HepG2 (cell line): ENCODE measurements around the gene MYO7A. TPM values are rescaled to one million over a fixed set of nuclear protein-coding genes. Genes with fewer than 3 reads are reported as not detected.

Experiments
- ARID5B ChIP-seq: IDR thresholded peaks from 2 replicates; pipeline ENCODE4 v1.4.0; 2020; ENCODE audit warnings: mild to moderate bottlenecking, missing genetic modification reagents
- CCAR2 ChIP-seq: fragments of 200-400 bp; formaldehyde crosslinking; optimal IDR thresholded peaks from 2 replicates; pipeline ENCODE3; 2018; ENCODE audit warnings: low read depth, mild to moderate bottlenecking, low read length, moderate library complexity
- DR1 ChIP-seq: sonication (generic); formaldehyde crosslinking; IDR thresholded peaks from 2 replicates; pipeline ENCODE4 v1.8.0; 2021; ENCODE audit warnings: mild to moderate bottlenecking, missing genetic modification reagents, inconsistent platforms
- FOXP4 ChIP-seq: sonication (generic); formaldehyde crosslinking; IDR thresholded peaks from 2 replicates; pipeline ENCODE4 v1.4.0; 2020; ENCODE audit warnings: missing genetic modification reagents
- GLMP ChIP-seq: sonication (generic); formaldehyde crosslinking; IDR thresholded peaks from 2 replicates; pipeline ENCODE4 v1.9.0; 2021; ENCODE audit warnings: missing genetic modification reagents, mild to moderate bottlenecking, borderline replicate concordance
- JARID2 ChIP-seq: sonication (generic); formaldehyde crosslinking; IDR thresholded peaks from 2 replicates; pipeline ENCODE4 v1.8.1; 2023; ENCODE audit warnings: missing genetic modification reagents, inconsistent platforms; ENCODE audit not compliant: insufficient replicate concordance
- KLF11 ChIP-seq: IDR thresholded peaks from 2 replicates; pipeline ENCODE4 v1.6.1; 2016; ENCODE audit warnings: missing compliant biosample characterization
- KLF6 ChIP-seq: IDR thresholded peaks from 2 replicates; pipeline ENCODE4 v1.8.0; 2016; ENCODE audit warnings: missing biosample characterization, missing genetic modification reagents
- MYC ChIP-seq: sonication (generic); formaldehyde crosslinking; IDR thresholded peaks from 2 replicates; pipeline ENCODE4 v1.9.0; 2021; ENCODE audit warnings: missing genetic modification reagents, borderline replicate concordance
- POGZ ChIP-seq: sonication (generic); formaldehyde crosslinking; IDR thresholded peaks from 2 replicates; pipeline ENCODE4 v1.4.0; 2020; ENCODE audit warnings: mild to moderate bottlenecking, missing genetic modification reagents
- RCOR2 ChIP-seq: IDR thresholded peaks from 2 replicates; pipeline ENCODE4 v1.6.1; 2016; ENCODE audit warnings: missing biosample characterization, missing genetic modification reagents
- SOX5 ChIP-seq: IDR thresholded peaks from 2 replicates; pipeline ENCODE4 v1.6.1; 2016; ENCODE audit warnings: borderline replicate concordance
- SRSF1 ChIP-seq: fragments of 200-400 bp; formaldehyde crosslinking; optimal IDR thresholded peaks from 2 replicates; pipeline ENCODE3; 2017; ENCODE audit warnings: mild to moderate bottlenecking, low read depth, low read length, moderate library complexity
- STAG1 ChIP-seq: sonication (generic); formaldehyde crosslinking; IDR thresholded peaks from 2 replicates; pipeline ENCODE4 v1.4.0; 2020; ENCODE audit warnings: missing genetic modification reagents
- ZFP41 ChIP-seq: sonication (generic); formaldehyde crosslinking; IDR thresholded peaks from 2 replicates; pipeline ENCODE4 v1.4.0; 2020; ENCODE audit warnings: mild to moderate bottlenecking, missing genetic modification reagents, borderline replicate concordance
- ZMAT5 ChIP-seq: sonication (generic); formaldehyde crosslinking; IDR thresholded peaks from 2 replicates; pipeline ENCODE4 v1.5.0; 2020; ENCODE audit warnings: mild to moderate bottlenecking, low read depth, missing genetic modification reagents, borderline replicate concordance
- ZNF101 ChIP-seq: sonication (generic); formaldehyde crosslinking; IDR thresholded peaks from 2 replicates; pipeline ENCODE4 v1.4.0; 2020; ENCODE audit warnings: mild to moderate bottlenecking, low read depth, missing genetic modification reagents, borderline replicate concordance
- ZNF234 ChIP-seq: sonication (generic); formaldehyde crosslinking; conservative IDR thresholded peaks from 2 replicates; pipeline ENCODE4 v1.5.1; 2020; ENCODE audit warnings: mild to moderate bottlenecking, missing genetic modification reagents
- ZNF24 ChIP-seq: fragments of 450-650 bp; IDR thresholded peaks from 2 replicates; pipeline ENCODE4 v1.6.1; 2017; ENCODE audit warnings: antibody characterized with exemption, mild to moderate bottlenecking
- ZNF333 ChIP-seq: sonication (generic); formaldehyde crosslinking; IDR thresholded peaks from 2 replicates; pipeline ENCODE4 v1.4.0; 2020; ENCODE audit warnings: mild to moderate bottlenecking, missing genetic modification reagents, borderline replicate concordance
- ZNF362 ChIP-seq: sonication (generic); formaldehyde crosslinking; IDR thresholded peaks from 2 replicates; pipeline ENCODE4 v1.4.0; 2020; ENCODE audit warnings: missing genetic modification reagents, mild to moderate bottlenecking, borderline replicate concordance
- ZNF468 ChIP-seq: sonication (generic); formaldehyde crosslinking; IDR thresholded peaks from 2 replicates; pipeline ENCODE4 v1.8.0; 2022; ENCODE audit warnings: mild to moderate bottlenecking, moderate library complexity, missing genetic modification reagents
- polyA plus RNA-seq, 8 experiments: library from polyadenylated mRNA; depleted of rRNA in 3 of 8; stranded (reverse) in 7 of 8; unstranded in 1 of 8; fragments of >200 nt; fragmentation: Illumina TruSeq in 4 of 8; extraction: Trizol in 4 of 8; gene quantifications; 2 replicates each; pipeline versions ENCODE4 v1.2.1 to v1.2.3, GENCODE V29; 2011 to 2016; ENCODE audit warnings: low read depth in 4 of 8, missing spikeins in 1 of 8, mixed read lengths in 1 of 8; ENCODE audit not compliant: insufficient read depth in 1 of 8
- total RNA-seq, 5 experiments: library from RNA; depleted of rRNA; stranded (reverse); fragments of >200 nt; fragmentation: Illumina TruSeq; extraction: Trizol; gene quantifications; 2 replicates each; pipeline ENCODE4 v1.2.3, GENCODE V29; 2016; ENCODE audit warnings: low read depth in 1 of 5

Gene MYO7A
- total and polyA plus RNA-seq, 2 of the 13 experiments (the other 11 are each of a cell fraction or from before 2014, with no cell fraction given): 7.5 to 10.0 TPM

- TF ChIP-seq POGZ: peak; percentile 91
- TF ChIP-seq KLF6 (CRISPR knock-in tag): no peak
- no peak for TF ChIP-seq KLF11 (CRISPR knock-in tag)
- peak; percentile 95 for TF ChIP-seq RCOR2 (CRISPR knock-in tag)
- no peak for TF ChIP-seq SRSF1
- 0 out of 2 replicates have a peak, but pooled peaks have one; percentile 44 for TF ChIP-seq FOXP4
- TF ChIP-seq ARID5B (CRISPR knock-in tag): peak; percentile 78
- no peak for TF ChIP-seq ZMAT5
- no peak for TF ChIP-seq ZFP41 (CRISPR knock-in tag)
- TF ChIP-seq STAG1 (CRISPR knock-in tag): peak; percentile 30; the same call in 1 of the 2 replicates
- TF ChIP-seq ZNF333 (CRISPR knock-in tag): 0 out of 2 replicates have a peak, but pooled peaks have one; percentile 21
- TF ChIP-seq ZNF468 (CRISPR knock-in tag): no peak
- peak; percentile 74 for TF ChIP-seq ZNF24
- no peak for TF ChIP-seq JARID2 (CRISPR knock-in tag)
- no peak for TF ChIP-seq CCAR2
- no peak for TF ChIP-seq DR1 (CRISPR knock-in tag)
- TF ChIP-seq SOX5 (CRISPR knock-in tag): peak; percentile 48; the same call in 1 of the 2 replicates
- no peak for TF ChIP-seq ZNF101 (CRISPR knock-in tag)
- no peak for TF ChIP-seq ZNF234 (CRISPR knock-in tag)
- no peak; the same call in 1 of the 2 replicates for TF ChIP-seq MYC (CRISPR knock-in tag)
- no peak for TF ChIP-seq GLMP
- TF ChIP-seq ZNF362: peak; percentile 12; the same call in 1 of the 2 replicates
Observed at GRCh38 chr11:77144857-77145428, 16.9 kb downstream of the MYO7A start (continued).
